Omental fat pad (tissue), 4 donors: Measurements from ENCODE around the gene TBCB. TPM values are rescaled to one million over a fixed set of nuclear protein-coding genes. Genes with fewer than 3 reads are reported as not detected.

ENCODE experiments used
- ATAC-seq: fragments of 150-250 bp; one replicate; pipeline ENCODE4 v1.9.1; 2016; ENCODE audit warnings: mild to moderate bottlenecking, moderate library complexity; ENCODE audit not compliant: low FRiP score
- DNase-seq: peaks from one replicate; pipeline ENCODE4 v3.0.0-alpha.2; 2019; ENCODE audit warnings: low spot score
- total RNA-seq, 4 donors: library from RNA; depleted of rRNA; stranded (reverse); fragments of >200 nt; gene quantifications; one replicate each; pipeline ENCODE4 v1.1.0, GENCODE V29; 2016
- TF ChIP-seq, protein P1 (sequence below), 3 donors: fragments of 450-650 bp; IDR thresholded peaks; one replicate each; pipeline ENCODE4 v1.5.1; 2016 to 2017; ENCODE audit warnings: antibody characterized with exemption in 3 of 3, mild to moderate bottlenecking in 3 of 3, moderate library complexity in 2 of 3

TBCB gene
- total RNA-seq, 4 donors from 2014 or later, result 86.9 to 126 (median 106) TPM

DNA sequence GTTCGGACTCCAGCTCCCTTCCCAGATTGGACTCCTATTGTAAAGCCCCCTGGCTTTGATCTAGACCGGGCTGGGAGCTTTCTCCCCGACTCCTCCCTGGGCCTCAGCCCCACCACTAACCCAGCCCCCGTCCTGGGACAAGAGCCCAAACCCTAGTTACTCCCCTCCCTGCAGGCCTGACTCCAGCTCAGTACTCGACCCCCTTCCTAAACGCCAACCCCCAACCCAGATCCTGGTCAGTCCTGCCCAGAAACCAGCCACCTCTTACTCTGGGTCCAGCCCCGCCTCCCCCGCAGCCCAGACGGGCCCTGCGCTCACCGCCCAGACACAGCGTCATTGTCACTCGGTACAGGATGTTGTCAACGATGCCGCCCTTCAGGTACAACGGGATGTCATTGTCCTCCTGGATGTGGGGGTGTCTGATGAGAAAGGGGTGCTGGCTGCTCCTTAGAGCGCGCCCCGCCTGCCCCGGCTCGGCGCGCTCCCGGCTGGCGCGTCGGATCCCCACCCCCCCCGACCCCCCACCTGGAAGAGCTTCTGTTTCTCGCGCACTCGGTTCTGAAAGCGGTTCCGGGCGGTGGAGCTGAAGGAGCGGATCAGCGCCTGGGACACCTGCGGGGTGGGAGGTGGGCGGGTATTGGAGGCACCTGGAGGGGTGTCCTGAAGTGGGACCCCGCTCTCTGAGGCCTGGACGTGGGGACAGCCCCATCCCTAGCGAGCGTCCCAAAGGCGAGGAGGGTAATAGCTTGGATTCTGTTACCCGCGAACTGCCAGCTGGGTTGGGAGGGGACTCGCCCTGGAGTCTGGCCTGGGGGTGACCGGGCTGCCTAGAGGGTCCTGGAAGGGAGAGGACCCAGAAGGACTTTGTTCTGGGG, 36.1 kb downstream of the TBCB start:
- peak; percentile 31 for ATAC-seq
- TF ChIP-seq, protein P1, sequence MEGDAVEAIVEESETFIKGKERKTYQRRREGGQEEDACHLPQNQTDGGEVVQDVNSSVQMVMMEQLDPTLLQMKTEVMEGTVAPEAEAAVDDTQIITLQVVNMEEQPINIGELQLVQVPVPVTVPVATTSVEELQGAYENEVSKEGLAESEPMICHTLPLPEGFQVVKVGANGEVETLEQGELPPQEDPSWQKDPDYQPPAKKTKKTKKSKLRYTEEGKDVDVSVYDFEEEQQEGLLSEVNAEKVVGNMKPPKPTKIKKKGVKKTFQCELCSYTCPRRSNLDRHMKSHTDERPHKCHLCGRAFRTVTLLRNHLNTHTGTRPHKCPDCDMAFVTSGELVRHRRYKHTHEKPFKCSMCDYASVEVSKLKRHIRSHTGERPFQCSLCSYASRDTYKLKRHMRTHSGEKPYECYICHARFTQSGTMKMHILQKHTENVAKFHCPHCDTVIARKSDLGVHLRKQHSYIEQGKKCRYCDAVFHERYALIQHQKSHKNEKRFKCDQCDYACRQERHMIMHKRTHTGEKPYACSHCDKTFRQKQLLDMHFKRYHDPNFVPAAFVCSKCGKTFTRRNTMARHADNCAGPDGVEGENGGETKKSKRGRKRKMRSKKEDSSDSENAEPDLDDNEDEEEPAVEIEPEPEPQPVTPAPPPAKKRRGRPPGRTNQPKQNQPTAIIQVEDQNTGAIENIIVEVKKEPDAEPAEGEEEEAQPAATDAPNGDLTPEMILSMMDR (IDR thresholded peaks at IDR 0.05), result no peak
- no peak for DNase-seq

DNA sequence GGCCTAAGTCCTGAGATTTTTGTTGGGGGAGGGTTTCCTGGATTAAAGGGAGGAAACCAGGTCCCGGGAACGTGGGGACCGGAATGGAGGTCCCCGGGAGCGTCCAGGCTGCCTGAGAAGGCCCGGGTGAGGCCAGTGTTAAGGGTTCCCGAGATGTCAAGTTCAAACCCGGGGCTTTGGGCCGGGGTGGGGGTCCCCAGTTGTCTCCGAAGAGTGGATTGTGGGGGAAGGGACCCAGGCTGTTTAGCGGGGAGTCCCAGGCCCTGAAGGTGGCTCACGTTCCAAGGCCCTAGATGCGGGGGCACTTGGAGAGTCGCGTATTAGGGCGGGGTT, 36.7 kb downstream of the TBCB start:
- TF ChIP-seq, protein P1 (IDR thresholded peaks at IDR 0.05), result no peak
- peak; percentile 8 for ATAC-seq
- DNase-seq, result no peak

DNA sequence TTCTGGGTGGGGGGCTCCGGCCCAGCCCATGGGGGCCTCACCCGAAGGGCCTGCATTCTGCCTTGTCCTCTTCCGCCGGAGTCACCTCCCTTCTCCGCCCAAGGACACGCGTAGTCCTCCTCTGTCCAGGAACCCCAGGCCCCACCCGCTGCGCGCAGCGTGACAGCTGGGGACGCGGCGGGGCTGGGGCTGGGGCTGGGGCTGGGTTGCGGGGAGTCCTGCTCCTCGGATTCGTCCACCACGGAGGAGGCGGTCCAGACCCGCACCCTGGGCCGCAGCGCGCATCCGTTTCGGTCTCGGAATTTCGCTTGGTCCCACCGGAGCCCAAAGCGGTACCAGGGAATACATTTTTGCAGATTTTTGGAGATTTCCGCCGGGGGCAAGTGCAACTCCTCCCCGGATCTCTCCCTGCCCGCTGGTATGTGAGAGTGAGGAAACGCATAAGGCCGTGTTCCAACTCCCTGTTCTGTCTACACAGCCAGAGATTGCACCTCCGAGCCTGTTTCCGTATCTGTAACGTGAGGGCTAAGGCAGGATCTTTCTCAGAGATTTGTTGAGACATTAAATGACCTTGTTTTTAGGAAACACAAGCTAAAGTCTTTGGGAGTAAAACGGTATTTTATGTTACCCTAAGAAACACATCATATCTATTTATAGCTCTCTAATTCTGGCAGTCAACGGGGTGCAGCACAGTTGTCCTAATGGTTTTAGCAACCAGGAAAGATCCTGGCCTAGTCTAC, 37.3 kb downstream of the TBCB start, which contains the start of gene COX7A1:
Gene COX7A1 (minus strand): TSS at position 96 of the 740 bp plus-strand sequence. CDS start 40 bp downstream, at position 56.
- DNase-seq (no peak), ATAC-seq (peak; percentile 66)
- TF ChIP-seq, protein P1 (IDR thresholded peaks at IDR 0.05), result no peak

DNA sequence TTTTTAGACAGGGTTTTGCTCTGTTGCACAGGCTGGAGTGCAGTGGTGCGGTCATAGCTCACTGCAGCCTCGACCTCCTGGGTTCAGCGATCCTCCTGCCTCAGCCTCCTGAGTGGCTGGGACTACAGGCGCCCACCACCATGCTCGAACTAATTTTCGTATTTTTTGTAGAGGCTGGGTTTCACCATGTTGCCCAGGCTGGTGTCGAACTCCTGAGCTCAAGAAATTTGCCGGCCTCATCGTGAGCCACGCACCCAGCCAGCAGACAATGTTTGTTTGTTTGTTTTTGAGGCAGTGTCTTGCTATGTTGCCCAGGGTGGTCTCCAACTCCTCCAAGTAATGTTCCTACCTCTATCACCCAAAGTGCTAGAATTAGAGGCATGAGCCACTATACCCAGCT, 37.9 kb downstream of the TBCB start:
- DNase-seq, result no peak
- TF ChIP-seq, protein P1 (IDR thresholded peaks at IDR 0.05), result no peak
- no peak for ATAC-seq

DNA sequence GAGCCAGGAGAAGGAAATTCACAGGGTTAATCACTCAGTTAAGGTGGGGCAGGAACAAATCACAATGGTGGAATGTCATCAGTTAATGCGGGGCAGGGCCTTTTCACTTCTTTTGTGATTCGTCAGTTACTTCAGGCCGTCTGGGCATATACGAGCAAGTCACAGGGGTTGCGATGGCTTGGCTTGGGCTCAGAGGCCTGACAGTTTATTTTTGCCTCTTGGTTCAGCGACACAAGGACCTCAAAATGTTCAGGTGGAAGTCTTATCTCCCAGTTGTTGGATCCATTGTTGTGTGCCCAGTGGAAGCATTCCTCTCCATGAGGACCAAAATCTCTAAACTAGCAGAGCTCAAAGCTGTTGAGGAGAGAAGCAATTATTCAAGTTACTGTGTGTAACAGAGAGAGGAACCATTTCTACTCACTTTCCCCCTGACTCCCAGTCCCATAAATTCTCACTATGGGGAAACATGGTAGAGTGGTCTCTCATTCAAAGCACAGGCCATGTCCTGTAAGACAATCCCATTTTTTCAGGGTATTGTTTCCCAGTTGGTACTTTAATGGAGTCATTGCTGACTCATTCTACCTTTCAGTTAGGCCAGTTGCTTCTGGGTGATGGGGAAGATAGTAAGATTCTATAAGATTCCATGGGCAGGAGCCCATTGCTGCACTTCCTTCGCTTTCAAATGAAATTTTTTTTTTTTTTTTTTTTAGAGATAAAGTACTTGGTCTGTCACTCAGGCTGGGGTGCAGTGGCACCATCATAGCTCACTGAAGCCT, 45.7 kb downstream of the TBCB start:
- DNase-seq, result no peak
- no peak for ATAC-seq
- TF ChIP-seq, protein P1 (IDR thresholded peaks at IDR 0.05), result no peak

DNA sequence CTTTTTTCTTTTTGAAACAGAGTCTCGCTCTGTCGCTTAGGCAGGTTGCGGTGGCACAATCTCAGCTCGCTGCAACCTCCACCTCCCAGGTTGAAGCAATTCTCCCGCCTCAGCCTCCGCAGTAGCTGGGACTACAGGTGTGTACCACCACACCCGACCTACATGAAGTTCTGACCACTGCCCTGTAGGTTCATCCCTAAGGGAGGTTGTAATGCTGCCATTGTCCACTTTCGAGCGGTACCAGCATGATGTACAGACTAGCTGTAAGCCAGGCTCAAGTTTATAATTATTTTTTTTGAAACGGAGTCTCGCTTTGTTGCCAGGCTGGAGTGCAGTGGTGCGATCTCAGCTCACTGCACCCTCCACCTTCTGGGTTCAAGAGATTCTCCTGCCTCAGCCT, 48.5 kb downstream of the TBCB start:
- TF ChIP-seq, protein P1 (IDR thresholded peaks at IDR 0.05), result no peak
- no peak for ATAC-seq
- no peak for DNase-seq
